Measurements from ENCODE around the gene NPM3. TPM values are rescaled to one million over a fixed set of nuclear protein-coding genes. Genes with fewer than 3 reads are reported as not detected.

The NPM3 gene
- total RNA-seq, 1 experiment from 2014 or later, result 238 TPM

DNA sequence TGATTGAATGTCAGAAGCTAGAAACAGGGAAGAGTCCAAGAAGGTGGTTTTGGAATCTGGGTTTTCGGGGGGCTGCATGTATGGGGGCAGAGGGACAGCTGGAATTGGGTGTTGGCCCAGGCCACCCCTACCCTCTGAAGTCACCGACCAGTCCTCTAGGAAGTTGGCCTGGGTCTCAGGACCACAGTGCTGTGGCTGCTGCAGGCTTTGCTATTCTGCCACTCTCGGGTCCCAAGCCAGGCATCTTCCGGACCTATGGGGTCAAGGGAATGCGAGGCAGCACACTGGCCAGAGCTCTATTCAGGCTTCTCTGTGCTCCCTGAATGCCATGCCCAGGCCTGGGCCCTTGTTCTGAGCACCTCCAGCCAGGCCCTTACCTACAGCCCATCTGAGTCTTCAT, 20.5 kb downstream of the NPM3 start:
- Histone ChIP-seq H3K4me1 (peaks cover 29% of the 10 kb centered on the region), H3K27ac (no peak overlapping the region), H3K9me3 (replicated peaks) (no peaks in the 10 kb centered on the region), H3K4me3 (no peak overlapping the region), H3K36me3 (no peaks in the 10 kb centered on the region), H3K27me3 (no peaks in the 10 kb centered on the region)
- no peak for DNase-seq

DNA sequence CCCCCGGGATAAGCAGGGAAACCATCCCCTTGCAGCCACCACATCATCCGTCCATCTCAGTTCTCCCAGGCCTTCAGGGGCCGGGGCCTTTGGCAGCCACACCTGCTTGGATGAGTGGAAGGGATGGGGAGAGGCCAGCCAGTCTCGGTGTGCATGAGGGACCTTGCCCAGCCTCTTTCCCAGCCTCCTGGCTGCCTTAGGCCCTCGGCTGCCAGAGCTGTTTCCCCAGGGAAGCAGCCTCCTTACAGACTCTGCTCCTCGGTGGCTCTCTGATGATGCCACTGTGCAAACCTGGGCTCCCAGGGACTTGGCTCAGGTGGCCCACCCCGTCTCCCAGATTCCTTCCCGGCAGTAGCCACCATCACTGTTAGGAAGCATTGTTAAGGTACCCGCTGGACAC, 22.0 kb downstream of the NPM3 start:
- Histone ChIP-seq H3K9me3 (replicated peaks) (no peaks in the 10 kb centered on the region), H3K36me3 (no peaks in the 10 kb centered on the region), H3K27me3 (no peaks in the 10 kb centered on the region), H3K4me3 (no peak overlapping the region), H3K27ac (no peak overlapping the region), H3K4me1 (peaks cover 29% of the 10 kb centered on the region)
- DNase-seq, result no peak

DNA sequence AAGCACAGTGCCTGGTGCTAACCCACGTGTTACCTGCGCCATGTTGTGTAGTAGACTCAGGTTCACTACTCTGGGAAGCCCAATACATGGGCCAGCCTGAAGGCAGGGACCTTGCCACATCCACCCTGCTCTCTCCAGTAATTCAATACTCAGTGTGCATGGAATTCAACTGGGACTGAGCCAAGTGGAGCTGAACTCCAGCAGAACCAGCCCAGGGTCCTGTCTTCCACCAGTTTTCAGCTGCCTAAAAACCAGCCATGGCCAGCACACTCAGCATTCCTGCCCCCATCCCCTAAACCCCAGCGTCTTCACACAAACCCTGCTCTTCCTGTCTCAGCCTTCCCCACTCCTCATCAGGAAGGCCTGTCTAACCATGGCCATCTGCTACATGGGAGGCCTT, 22.7 kb downstream of the NPM3 start:
- Histone ChIP-seq H3K27ac (peak overlapping the region; percentile 8; the same call in 1 of the 2 replicates), H3K4me3 (no peak overlapping the region), H3K27me3 (no peaks in the 10 kb centered on the region), H3K36me3 (no peaks in the 10 kb centered on the region), H3K9me3 (replicated peaks) (no peaks in the 10 kb centered on the region), H3K4me1 (peaks cover 29% of the 10 kb centered on the region)
- DNase-seq, result peak in 1 of 2 experiments; percentile 65

DNA sequence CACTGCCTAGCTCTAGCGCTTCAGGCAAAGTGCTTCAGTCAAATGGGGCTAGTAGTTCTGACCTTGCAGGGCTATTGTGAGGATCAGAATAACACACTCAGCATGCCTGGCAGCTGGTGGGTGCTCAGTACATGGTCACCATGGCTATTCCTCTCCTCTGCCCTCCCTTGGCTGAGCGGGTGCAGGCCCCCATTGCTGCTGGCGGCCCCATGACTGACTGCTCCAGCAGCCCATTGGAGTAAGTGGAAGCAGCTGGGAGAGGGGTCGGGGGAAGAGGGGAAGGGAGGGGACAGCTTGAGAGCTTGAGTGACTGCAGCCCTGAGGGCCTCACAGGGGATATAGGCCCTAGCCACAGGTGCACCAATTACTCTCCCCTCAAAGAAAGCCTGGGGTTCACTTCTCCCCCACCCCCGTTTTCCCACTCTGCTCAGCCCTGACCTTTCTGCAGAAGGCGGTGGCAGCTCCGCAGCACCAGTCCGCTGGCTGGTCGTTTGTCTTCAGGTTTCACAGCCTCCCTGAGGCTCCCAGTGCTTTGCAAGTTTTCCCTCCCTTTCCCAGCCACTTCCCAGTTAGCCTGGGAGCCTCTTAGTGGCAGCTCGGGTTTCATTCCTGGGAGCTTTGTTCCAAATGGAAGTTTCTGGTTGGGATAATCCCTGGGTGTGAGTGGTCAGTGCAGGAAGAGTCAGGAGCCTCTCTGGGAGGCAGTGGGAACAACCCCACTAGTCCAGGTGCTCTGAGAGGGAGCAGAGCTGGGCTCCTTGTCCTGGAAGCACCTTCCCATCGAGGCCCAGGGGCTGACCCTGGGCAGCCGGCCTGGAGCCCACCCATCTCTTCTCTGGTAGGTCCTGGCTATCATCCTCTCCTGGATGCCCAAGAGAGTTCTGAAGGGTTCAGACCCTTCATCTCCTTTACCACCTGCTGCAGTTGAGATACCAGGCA, 23.7 kb downstream of the NPM3 start:
- H3K4me3 ChIP-seq, result peak overlapping the region; percentile 6; the same call in 1 of the 2 replicates
- peak; percentile 80 to 94 for DNase-seq
- no peaks in the 10 kb centered on the region for H3K9me3 ChIP-seq (replicated peaks)
- H3K4me1 ChIP-seq, result peaks cover 29% of the 10 kb centered on the region
- H3K27ac ChIP-seq, result peak overlapping the region; percentile 33
- H3K36me3 ChIP-seq, result no peaks in the 10 kb centered on the region
- H3K27me3 ChIP-seq, result no peaks in the 10 kb centered on the region

DNA sequence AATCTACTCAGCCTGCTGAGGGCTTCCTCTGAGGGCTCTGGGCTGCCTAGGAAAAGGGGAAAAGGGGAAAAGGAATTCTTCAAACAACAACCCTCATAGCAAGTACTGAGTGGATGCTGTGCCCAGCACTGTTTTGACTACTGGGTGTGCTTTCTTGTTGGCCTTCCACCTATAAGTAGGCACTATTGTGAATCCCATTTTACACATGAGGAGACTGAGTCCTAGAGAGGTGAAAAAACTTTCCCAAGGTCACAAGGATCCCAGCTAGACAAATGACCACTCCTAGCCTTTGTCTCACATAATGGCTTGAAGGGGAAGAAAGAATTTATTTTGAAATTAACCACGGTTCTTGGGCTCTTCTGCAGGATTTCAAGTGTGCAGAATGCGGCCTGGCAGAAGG, 24.4 kb downstream of the NPM3 start:
- DNase-seq, result no peak
- no peaks in the 10 kb centered on the region for H3K27me3 ChIP-seq
- H3K4me1 ChIP-seq, result peaks cover 29% of the 10 kb centered on the region
- H3K36me3 ChIP-seq, result no peaks in the 10 kb centered on the region
- H3K4me3 ChIP-seq, result no peak overlapping the region
- peak overlapping the region; percentile 33; the same call in 1 of the 2 replicates for H3K27ac ChIP-seq
- H3K9me3 ChIP-seq (replicated peaks), result no peaks in the 10 kb centered on the region

DNA sequence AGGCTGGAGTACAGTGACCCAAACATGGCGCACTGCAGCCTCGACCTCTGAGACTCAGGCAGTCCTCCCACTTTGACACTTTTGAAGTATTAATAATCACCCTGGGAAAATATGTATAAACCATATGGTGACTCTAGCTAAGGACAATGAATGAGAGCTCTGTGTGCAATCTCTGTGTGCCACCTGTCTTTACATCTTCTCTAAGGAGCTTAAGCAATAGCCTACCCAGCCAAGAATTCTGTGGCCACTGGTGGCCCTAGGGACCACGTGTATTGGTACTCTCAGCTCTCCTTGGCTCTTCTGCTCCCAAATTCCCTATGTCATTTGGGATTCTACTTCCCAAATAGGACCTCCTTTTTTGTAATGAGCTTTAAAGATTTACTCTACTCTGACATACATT, 31.0 kb downstream of the NPM3 start:
- Histone ChIP-seq H3K4me3 (no peak overlapping the region), H3K27ac (no peak overlapping the region), H3K9me3 (replicated peaks) (no peaks in the 10 kb centered on the region), H3K27me3 (no peaks in the 10 kb centered on the region), H3K4me1 (peaks cover 33% of the 10 kb centered on the region), H3K36me3 (no peaks in the 10 kb centered on the region)
- peak; percentile 58 to 86 for DNase-seq

DNA sequence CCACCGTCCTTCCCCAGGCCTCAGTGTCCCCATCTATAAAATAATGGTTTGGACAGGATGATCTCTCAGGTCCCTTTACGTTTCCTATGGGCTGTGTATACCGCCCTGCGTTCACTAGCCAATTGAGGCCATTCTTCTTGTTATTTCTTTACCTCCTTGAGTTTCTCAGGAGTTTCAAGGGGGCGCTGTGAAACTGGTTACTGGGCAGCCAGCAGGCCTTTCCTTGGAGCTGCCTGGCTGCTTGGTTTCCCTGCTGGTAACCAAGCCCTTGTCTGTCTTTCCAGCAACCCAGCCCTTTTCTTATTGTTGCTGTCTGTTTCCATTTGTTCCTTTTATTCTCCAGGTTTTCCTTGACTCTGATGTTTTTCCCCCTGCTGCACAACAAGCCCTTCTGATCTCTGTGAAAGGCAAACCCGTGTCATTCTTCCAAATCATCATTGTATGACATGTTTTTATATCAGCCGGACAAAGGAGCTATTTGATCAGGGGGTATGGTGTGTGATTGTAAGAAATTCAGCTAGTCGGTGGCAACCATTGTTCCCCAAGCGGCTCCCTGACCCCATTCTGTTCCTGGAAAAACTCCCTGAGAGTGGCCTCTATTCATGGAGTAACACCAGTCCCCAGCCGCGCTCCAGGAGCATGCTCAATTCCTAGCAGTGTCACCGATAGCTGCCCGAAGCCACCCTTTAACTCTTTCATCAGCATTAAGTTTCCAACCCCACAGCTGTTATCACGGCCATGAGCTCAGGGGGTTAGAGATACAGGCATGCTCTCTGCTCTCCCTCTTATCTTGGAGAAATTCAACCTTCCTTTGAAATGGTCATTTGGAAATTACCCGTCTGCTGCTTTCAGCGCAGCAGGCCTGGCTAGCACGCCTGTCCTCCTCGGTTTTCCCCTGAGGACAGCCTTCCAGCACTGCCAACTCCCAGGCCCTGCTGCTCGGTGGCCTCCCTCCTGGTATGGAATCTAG, 33.9 kb downstream of the NPM3 start:
- Histone ChIP-seq H3K9me3 (replicated peaks) (no peaks in the 10 kb centered on the region), H3K4me1 (peaks cover 45% of the 10 kb centered on the region), H3K36me3 (no peaks in the 10 kb centered on the region), H3K4me3 (no peak overlapping the region), H3K27ac (peak overlapping the region; percentile 62), H3K27me3 (no peaks in the 10 kb centered on the region)
- peak; percentile 80 to 91 for DNase-seq

DNA sequence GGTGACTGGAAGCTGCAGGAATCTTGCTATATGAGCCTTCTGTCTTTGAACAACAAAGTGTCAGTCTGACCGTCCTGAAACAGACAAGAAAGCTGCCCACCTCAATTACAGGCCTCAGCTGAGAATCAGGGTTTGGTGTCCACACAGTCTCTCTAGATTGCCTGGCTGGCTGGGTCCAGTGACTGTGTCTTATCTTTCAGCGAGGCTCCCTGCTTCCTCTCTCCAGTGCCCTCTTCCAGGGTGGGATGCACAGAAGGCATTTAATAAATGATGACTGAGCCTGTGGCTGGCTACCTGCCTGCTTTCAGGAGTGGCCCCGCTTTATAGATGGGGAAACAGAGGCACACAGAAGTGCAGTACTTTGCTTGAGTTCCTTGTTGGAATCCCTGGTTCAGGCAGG, 34.8 kb downstream of the NPM3 start:
- no peak for DNase-seq
- Histone ChIP-seq H3K9me3 (replicated peaks) (no peaks in the 10 kb centered on the region), H3K4me3 (no peak overlapping the region), H3K4me1 (peaks cover 53% of the 10 kb centered on the region), H3K27ac (no peak overlapping the region), H3K27me3 (no peaks in the 10 kb centered on the region), H3K36me3 (no peaks in the 10 kb centered on the region)

DNA sequence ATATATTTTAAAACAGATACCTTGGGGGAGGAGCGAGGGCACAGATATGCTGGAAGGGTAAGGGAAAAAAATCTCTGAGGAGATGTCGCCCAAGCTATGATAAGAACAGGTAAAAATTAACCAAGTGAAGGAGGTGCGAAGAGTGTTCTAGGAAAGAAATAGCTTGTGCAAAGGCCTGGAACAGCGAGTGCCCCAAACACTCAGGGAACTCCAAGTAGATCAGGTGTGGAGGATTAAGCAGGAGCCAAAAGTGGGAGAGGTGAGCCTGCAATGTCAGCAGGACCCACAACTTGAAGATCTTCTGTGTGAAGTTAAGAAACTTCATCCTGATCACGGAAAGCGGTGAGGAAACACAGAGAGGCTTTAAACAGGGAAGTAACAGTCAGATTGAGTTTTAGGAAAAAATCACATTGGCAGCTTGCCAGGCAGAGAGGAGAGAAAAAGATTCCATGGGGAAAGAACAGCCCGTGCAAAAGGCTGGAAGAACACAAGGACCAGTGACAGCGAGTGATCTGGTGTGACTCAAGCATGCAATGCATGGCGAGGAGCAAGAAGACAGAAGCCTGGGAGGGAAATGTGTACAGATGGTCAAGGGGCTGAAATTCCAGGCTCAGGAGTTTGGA, 38.1 kb downstream of the NPM3 start:
- no peak overlapping the region for H3K27ac ChIP-seq
- no peak overlapping the region for H3K4me3 ChIP-seq
- DNase-seq, result peak in 1 of 2 experiments; percentile 66
- no peaks in the 10 kb centered on the region for H3K36me3 ChIP-seq
- H3K9me3 ChIP-seq (replicated peaks), result no peaks in the 10 kb centered on the region
- no peaks in the 10 kb centered on the region for H3K27me3 ChIP-seq
- peaks cover 46% of the 10 kb centered on the region for H3K4me1 ChIP-seq

DNA sequence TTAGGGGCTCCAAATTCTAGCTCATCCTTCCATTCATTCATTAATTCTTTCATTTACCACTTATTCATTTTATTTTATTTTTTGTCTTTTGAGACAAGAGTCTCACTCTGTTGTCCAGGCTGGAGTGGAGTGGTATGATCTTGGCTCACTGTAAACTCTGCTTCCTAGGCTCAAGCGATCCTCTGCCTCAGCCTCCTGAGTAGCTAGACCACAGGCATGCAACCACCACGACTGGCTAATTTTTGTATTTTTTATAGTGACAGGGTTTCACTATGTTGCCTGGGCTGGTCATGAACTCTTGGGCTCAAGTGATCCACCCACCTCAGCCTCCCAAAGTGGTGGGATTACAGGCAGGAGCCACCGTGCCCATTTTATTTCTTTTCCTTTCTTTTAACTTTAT, 39.0 kb downstream of the NPM3 start:
- Histone ChIP-seq H3K27ac (peak overlapping the region; percentile 41), H3K36me3 (no peaks in the 10 kb centered on the region)

DNA sequence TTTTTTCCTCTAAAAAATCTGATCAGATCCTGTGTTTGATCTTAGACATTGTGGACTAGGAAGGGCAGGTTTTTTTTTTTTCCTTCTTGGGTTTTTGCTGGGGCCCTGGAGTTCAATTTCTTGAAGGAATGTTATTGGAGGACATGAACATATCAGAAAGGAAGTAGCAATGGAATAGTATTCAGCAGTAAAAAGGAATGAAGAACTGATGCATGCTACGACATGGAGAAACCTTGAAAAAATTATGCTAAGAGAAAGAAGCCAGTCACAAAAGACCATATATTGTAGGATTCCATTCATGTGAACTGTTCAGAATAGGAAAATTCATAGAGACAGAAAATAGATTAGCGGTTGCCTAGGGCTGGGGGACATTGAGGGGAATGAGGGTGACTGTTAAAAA, 41.3 kb downstream of the NPM3 start:
- Histone ChIP-seq H3K9me3 (replicated peaks) (no peaks in the 10 kb centered on the region), H3K36me3 (no peaks in the 10 kb centered on the region), H3K4me1 (peaks cover 26% of the 10 kb centered on the region), H3K27ac (no peak overlapping the region), H3K4me3 (no peak overlapping the region), H3K27me3 (no peaks in the 10 kb centered on the region)
- DNase-seq, result no peak

More for the DNA sequence above, 39.0 kb downstream of the NPM3 start:
- peak; percentile 52 to 67 for DNase-seq
- no peaks in the 10 kb centered on the region for H3K27me3 ChIP-seq
- peaks cover 37% of the 10 kb centered on the region for H3K4me1 ChIP-seq
- H3K9me3 ChIP-seq (replicated peaks), result no peaks in the 10 kb centered on the region
- no peak overlapping the region for H3K4me3 ChIP-seq

DNA sequence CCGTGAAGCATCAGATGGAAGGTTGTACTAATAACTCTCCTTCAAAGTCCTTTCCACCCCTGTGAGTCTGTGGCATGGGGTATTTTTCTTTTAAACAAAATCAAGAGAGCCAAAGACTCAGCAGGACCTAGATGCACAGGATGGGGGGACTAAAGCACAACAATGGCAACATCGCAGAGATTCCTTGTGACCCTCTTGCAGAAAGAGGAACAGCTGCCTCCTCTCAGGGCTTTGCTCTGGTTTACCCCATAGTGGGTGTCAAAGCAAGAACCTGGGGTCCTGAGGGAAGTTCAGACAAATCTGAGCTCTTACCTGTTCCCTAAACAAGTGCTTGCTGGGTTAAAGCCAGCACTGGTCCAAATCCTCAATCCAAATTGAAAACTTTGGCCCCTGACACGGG, 46.6 kb downstream of the NPM3 start:
- Histone ChIP-seq H3K27ac (no peak overlapping the region), H3K36me3 (no peaks in the 10 kb centered on the region), H3K27me3 (no peaks in the 10 kb centered on the region), H3K4me1 (0 out of 2 replicates have a peak, but pooled peaks cover 4% of the 10 kb centered on the region), H3K4me3 (no peak overlapping the region), H3K9me3 (replicated peaks) (no peaks in the 10 kb centered on the region)
- DNase-seq, result peak in 1 of 2 experiments; percentile 56

DNA sequence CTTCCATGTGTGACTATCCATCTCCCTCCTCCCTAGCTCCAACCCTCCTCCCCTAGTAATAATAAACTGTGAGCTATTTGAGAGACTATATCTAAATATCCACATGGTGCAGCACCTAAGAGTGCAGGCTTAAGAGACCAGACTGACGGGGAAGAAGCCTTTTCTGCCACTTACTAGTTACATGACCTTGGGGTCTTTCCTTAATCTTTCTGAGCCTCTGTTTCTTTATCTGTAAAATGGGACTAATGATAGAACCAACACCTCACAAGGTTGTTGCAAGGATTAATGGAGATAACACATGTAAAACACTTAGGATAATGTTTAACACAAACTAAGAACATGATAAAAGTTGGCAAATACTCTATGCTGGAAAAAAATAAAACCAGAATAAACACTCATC, 51.1 kb downstream of the NPM3 start:
- no peaks in the 10 kb centered on the region for H3K9me3 ChIP-seq (replicated peaks)
- H3K4me3 ChIP-seq, result no peak overlapping the region
- H3K27me3 ChIP-seq, result no peaks in the 10 kb centered on the region
- no peak overlapping the region for H3K27ac ChIP-seq
- H3K36me3 ChIP-seq, result no peaks in the 10 kb centered on the region
- 0 out of 2 replicates have a peak, but pooled peaks cover 4% of the 10 kb centered on the region for H3K4me1 ChIP-seq
- no peak for DNase-seq

Data from SJCRH30 (cell line).